HCT116 (cell line): ENCODE measurements around the gene ARRDC5. TPM values are rescaled to one million over a fixed set of nuclear protein-coding genes. Genes with fewer than 3 reads are reported as not detected.
"Not testable (repeated sequence)": the region's sequence is repeated elsewhere in the genome, so short reads cannot be mapped to it uniquely, and the experiment has no call there.

Experiments
- ATAC-seq: fragments of 200-7000 bp; cut with Tn5 transposase; 2 replicates; pipeline ENCODE4 v1.9.1; 2020; ENCODE audit warnings: mild to moderate bottlenecking, moderate library complexity
- BruUV-seq: library from RNA; stranded (reverse); fragments of 400-500 nt; replicated peaks from 2 replicates; lab custom pipeline; 2021; lab: Mats Ljungman, UMichigan
- CTCF ChIA-PET: fragments of 300-600 bp; sonication (Branson Sonifier 250); formaldehyde crosslinking; loops from one replicate; lab custom pipeline; 2021; ENCODE audit warnings: antibody characterized with exemption; lab: Charles Lee
- POLR2A ChIA-PET: fragments of 300-600, 350-600 bp; sonication (Branson Sonifier 250); formaldehyde crosslinking; loops from one replicate; lab custom pipeline; 2021; ENCODE audit warnings: antibody characterized with exemption; lab: Charles Lee
- RAD21 ChIA-PET, 2 experiments: fragments of 300-600 bp; sonication (Branson Sonifier 250); formaldehyde crosslinking; loops; one replicate each; lab custom pipeline; 2023; ENCODE audit warnings: low total read pairs in 2 of 2; ENCODE audit not compliant: uncharacterized antibody in 2 of 2, unreplicated experiment in 2 of 2, low non-redundant PET in 1 of 2; lab: Charles Lee
- DNase-seq: peaks from one replicate; pipeline ENCODE4 v3.0.0-alpha.2; 2010; ENCODE audit warnings: low read depth, low spot score
- H2AFZ ChIP-seq: fragments of 200-600 bp; shearing (Covaris generic), sonication (generic); 2 replicates; pipeline ENCODE4 v1.6.1; 2017; ENCODE audit warnings: low read depth, mixed run types, mixed read lengths, antibody characterized with exemption, low read length; ENCODE audit not compliant: poor library complexity, severe bottlenecking
- H3K27ac ChIP-seq: 2 replicates; pipeline ENCODE4 v1.5.1; 2012; ENCODE audit warnings: low read depth, low read length
- H3K27me3 ChIP-seq: fragments of 200-600 bp; sonication (generic); 2 replicates; pipeline ENCODE4 v1.6.1; 2016; ENCODE audit warnings: mixed run types, low read length, mixed read lengths; ENCODE audit not compliant: insufficient read depth
- H3K36me3 ChIP-seq, 2 experiments: fragments of 200-500 bp in 1 of 2; fragments of 200-600 bp in 1 of 2; sonication (Bioruptor generic) in 1 of 2; sonication (generic) in 1 of 2; 2 replicates each; pipeline versions ENCODE4 v1.5.1 to v1.6.1; 2014 to 2016; ENCODE audit warnings: low read length in 2 of 2, inconsistent platforms in 1 of 2, mixed read lengths in 1 of 2, mixed run types in 1 of 2; ENCODE audit not compliant: insufficient read depth in 2 of 2, control insufficient read depth in 1 of 2
- H3K4me1 ChIP-seq, 2 experiments: fragments of 200-600 bp in 1 of 2; sonication (generic) in 1 of 2; 2 replicates each; pipeline versions ENCODE4 v1.5.1 to v1.6.1; 2012 to 2017; ENCODE audit warnings: low read length in 2 of 2, inconsistent platforms in 1 of 2, mild to moderate bottlenecking in 1 of 2, mixed read lengths in 1 of 2, mixed run types in 1 of 2, moderate library complexity in 1 of 2; ENCODE audit not compliant: insufficient read depth in 2 of 2, control insufficient read depth in 1 of 2
- H3K4me2 ChIP-seq: fragments of 200-600 bp; sonication (generic); 2 replicates; pipeline ENCODE4 v1.6.1; 2017; ENCODE audit warnings: mixed run types, low read length, mixed read lengths
- H3K4me3 ChIP-seq, 2 experiments: fragments of 200-600 bp in 1 of 2; sonication (generic) in 1 of 2; replicated peaks in 1 of 2; 2 replicates each; pipeline ENCODE4 v1.5.1; 2011 to 2016; ENCODE audit warnings: low read length in 2 of 2, control low read depth in 1 of 2, low read depth in 1 of 2, mild to moderate bottlenecking in 1 of 2, mixed read lengths in 1 of 2, mixed run types in 1 of 2
- H3K79me2 ChIP-seq: fragments of 200-600 bp; sonication (generic); 2 replicates; pipeline ENCODE4 v1.6.1; 2017; ENCODE audit warnings: mild to moderate bottlenecking, mixed run types, low read length, moderate library complexity, mixed read lengths; ENCODE audit not compliant: insufficient read depth
- H3K9ac ChIP-seq: fragments of 200-600 bp; sonication (generic); 2 replicates; pipeline ENCODE4 v1.6.1; 2016; ENCODE audit warnings: low read length, mixed read lengths
- H3K9me2 ChIP-seq: fragments of 200-600 bp; sonication (generic), shearing (Covaris generic); 2 replicates; pipeline ENCODE4 v1.6.1; 2017; ENCODE audit warnings: mixed run types, mild to moderate bottlenecking, moderate library complexity; ENCODE audit not compliant: insufficient read depth
- H3K9me3 ChIP-seq, 2 experiments: fragments of 200-500 bp in 1 of 2; fragments of 200-600 bp in 1 of 2; sonication (Bioruptor generic) in 1 of 2; sonication (generic) in 1 of 2; 2 replicates each; pipeline ENCODE4 v1.6.1; 2014 to 2017; ENCODE audit warnings: low read length in 2 of 2, mixed read lengths in 2 of 2, inconsistent platforms in 1 of 2, low read depth in 1 of 2, mild to moderate bottlenecking in 1 of 2, mixed run types in 1 of 2, moderate library complexity in 1 of 2; ENCODE audit not compliant: control insufficient read depth in 1 of 2, insufficient read depth in 1 of 2
- H4K20me1 ChIP-seq: fragments of 200-600 bp; sonication (generic), shearing (Covaris generic); 2 replicates; pipeline ENCODE4 v1.6.1; 2017; ENCODE audit warnings: mixed run types, mild to moderate bottlenecking, moderate library complexity; ENCODE audit not compliant: insufficient read depth
- CEBPB ChIP-seq: IDR thresholded peaks from 2 replicates; pipeline ENCODE4 v1.6.1; 2012; ENCODE audit warnings: low read depth
- CTCF ChIP-seq, 3 experiments: fragments of 200-600 bp in 1 of 3; sonication (generic) in 1 of 3; IDR thresholded peaks in 2 of 3; conservative IDR thresholded peaks in 1 of 3; 2 replicates each; pipeline ENCODE4 v1.5.1; 2012 to 2017; ENCODE audit warnings: low read depth in 2 of 3, low read length in 2 of 3, antibody characterized with exemption in 1 of 3, borderline replicate concordance in 1 of 3, control low read depth in 1 of 3, mild to moderate bottlenecking in 1 of 3, mixed read lengths in 1 of 3, mixed run types in 1 of 3, moderate library complexity in 1 of 3; ENCODE audit not compliant: insufficient read depth in 1 of 3
- POLR2A ChIP-seq: IDR thresholded peaks from 2 replicates; pipeline ENCODE4 v1.7.0; 2011; ENCODE audit warnings: borderline replicate concordance; ENCODE audit not compliant: insufficient read depth, insufficient read length; ENCODE audit errors: extremely low read depth
- POLR2AphosphoS5 ChIP-seq: IDR thresholded peaks from 2 replicates; pipeline ENCODE4 v1.6.1; 2011; ENCODE audit warnings: mild to moderate bottlenecking, low read depth, low read length, moderate library complexity
- RAD21 ChIP-seq: IDR thresholded peaks from 2 replicates; pipeline ENCODE4 v1.6.1; 2012; ENCODE audit warnings: low read depth, mild to moderate bottlenecking
- REST ChIP-seq: IDR thresholded peaks from 2 replicates; pipeline ENCODE4 v1.6.1; 2012; ENCODE audit warnings: low read depth
- SIN3A ChIP-seq: IDR thresholded peaks from 2 replicates; pipeline ENCODE4 v1.6.1; 2012; ENCODE audit warnings: low read depth
- SRF ChIP-seq: IDR thresholded peaks from 2 replicates; pipeline ENCODE4 v1.6.1; 2012; ENCODE audit warnings: low read depth
- TCF7L2 ChIP-seq: IDR thresholded peaks from 2 replicates; pipeline ENCODE4 v1.7.0; 2011; ENCODE audit warnings: borderline replicate concordance, inconsistent platforms; ENCODE audit not compliant: insufficient read depth, insufficient read length; ENCODE audit errors: extremely low read depth
- ZNF274 ChIP-seq: fragments of 200-500 bp; sonication (Bioruptor generic); IDR thresholded peaks from 2 replicates; pipeline ENCODE4 v1.6.1; 2014; ENCODE audit warnings: mild to moderate bottlenecking, low read depth, low read length, inconsistent platforms
- intact Hi-C: fragments of 100-400 bp; cut with micrococcal nuclease; formaldehyde crosslinking; loops from 2 replicates; pipeline ENCODE4 v1.10.0; 2022
- total RNA-seq: library from RNA; stranded (reverse); gene quantifications from one replicate; pipeline ENCODE4 v1.2.1, GENCODE V29; 2021; ENCODE audit not compliant: unreplicated experiment

ARRDC5 gene
- total RNA-seq, 1 experiment from 2014 or later: not detected

- POLR2A ChIA-PET: interaction anchor here (0.8 kb wide), 1 partner anchor 888 kb away, joined by 4 read pairs; no protein-coding TSS in a partner anchor
- no peaks in the 10 kb centered on the region for H3K4me1 ChIP-seq
- BruUV-seq: no TSS peak
- RAD21 ChIA-PET: no interaction called here
- no peaks in the 10 kb centered on the region for H3K27me3 ChIP-seq
- H3K9ac ChIP-seq: no peak overlapping the region
- peaks cover 84% of the 10 kb centered on the region for H3K79me2 ChIP-seq
- no peak overlapping the region for H3K4me2 ChIP-seq
- ATAC-seq (no peak), DNase-seq (no peak)
- no peaks in the 10 kb centered on the region for H3K9me3 ChIP-seq
- H3K36me3 ChIP-seq: peaks cover 15 to 30% of the 10 kb centered on the region in 2 experiments
- no peaks in the 10 kb centered on the region for H4K20me1 ChIP-seq
- TF ChIP-seq REST (no peak), SRF (no peak), POLR2A (no peak), CEBPB (no peak), TCF7L2 (no peak), POLR2AphosphoS5 (no peak), RAD21 (no peak), ZNF274 (no peak), CTCF (IDR thresholded peaks at IDR 0.05 in 2 of 3, conservative IDR thresholded peaks at IDR 0.05 in 1 of 3; ENCODE audit: borderline replicate concordance in 1 of 3, insufficient read depth in 1 of 3, low read depth in 2 of 3, low read length in 2 of 3) (no peak), SIN3A (no peak)
- intact Hi-C loops: no loop called here
- no peak overlapping the region for H3K27ac ChIP-seq
- H3K4me3 ChIP-seq: no peak overlapping the region
- H3K9me2 ChIP-seq: no peaks in the 10 kb centered on the region
- CTCF ChIA-PET: interaction anchor here (1.0 to 1.5 kb wide), 2 partner anchors 92 to 130 kb away, joined by 5 to 6 read pairs; no protein-coding TSS in a partner anchor
- H2AFZ ChIP-seq: no peak overlapping the region
Measured at GRCh38 chr19:4939466-4939865, 36.8 kb upstream of the ARRDC5 start.

GRCh38 chr19:4938461-4938860 is 35.8 kb upstream of the ARRDC5 start:
- BruUV-seq, H3K27ac ChIP-seq, H2AFZ ChIP-seq, H3K4me3 ChIP-seq, H3K9ac ChIP-seq, ATAC-seq, H4K20me1 ChIP-seq, DNase-seq, H3K4me2 ChIP-seq, H3K9me2 ChIP-seq, RAD21 ChIA-PET, H3K4me1 ChIP-seq, intact Hi-C loops, H3K27me3 ChIP-seq, H3K9me3 ChIP-seq: not testable (repeated sequence)
- ChIA-PET POLR2A (interaction anchor here (1.1 kb wide), 1 partner anchor 30 kb away, joined by 4 read pairs; the partner anchor contains the start of gene KDM4B), CTCF (interaction anchor here (1.5 kb wide), 1 partner anchor 129 kb away, joined by 6 read pairs; no protein-coding TSS in a partner anchor)
- Histone ChIP-seq H3K36me3 (peaks cover 14 to 33% of the 10 kb centered on the region in 2 experiments), H3K79me2 (peaks cover 90% of the 10 kb centered on the region)
